HCT116 (cell line): Measurements from ENCODE around the gene ADIPOR1. TPM values are rescaled to one million over a fixed set of nuclear protein-coding genes. Genes with fewer than 3 reads are reported as not detected.

Experiments used
- total RNA-seq: library from RNA; stranded (reverse); gene quantifications from one replicate; pipeline ENCODE4 v1.2.1, GENCODE V29; 2021; ENCODE audit not compliant: unreplicated experiment

Gene ADIPOR1
- total RNA-seq, 1 experiment from 2014 or later: 89.8 TPM

Other genes with a start within 250 kb of the ADIPOR1 start
- not detected for gene SYT2, start 247.9 kb downstream of the ADIPOR1 start, total RNA-seq
- gene KDM5B, start 149.9 kb downstream of the ADIPOR1 start, total RNA-seq: 44.6 TPM
- 1.9 TPM for gene PCAT6, start 147.4 kb downstream of the ADIPOR1 start, total RNA-seq
- 5.4 TPM for gene RABIF, start 69.2 kb downstream of the ADIPOR1 start, total RNA-seq
- 33.8 TPM for gene KLHL12, start 31.1 kb downstream of the ADIPOR1 start, total RNA-seq
- gene CYB5R1, start 8.9 kb upstream of the ADIPOR1 start, total RNA-seq: 16.5 TPM
- gene TMEM183A, start 49.1 kb upstream of the ADIPOR1 start, total RNA-seq: 64.7 TPM
- 10.8 TPM for gene PPFIA4, start 68.2 kb upstream of the ADIPOR1 start, total RNA-seq
- gene MYOG, start 127.7 kb upstream of the ADIPOR1 start, total RNA-seq: not detected
- 2.8 TPM for gene ADORA1, start 169.4 kb upstream of the ADIPOR1 start, total RNA-seq
- 0.22 TPM for gene MYBPH, start 217.5 kb upstream of the ADIPOR1 start, total RNA-seq
- gene CHI3L1, start 228.4 kb upstream of the ADIPOR1 start, total RNA-seq: not detected